HG03457 (cell line): ENCODE measurements around the gene TUBB1.
"Not testable (repeated sequence)": the region's sequence is repeated elsewhere in the genome, so short reads cannot be mapped to it uniquely, and the experiment has no call there.

Experiments used
- ATAC-seq: cut with Tn5 transposase; IDR thresholded peaks from one replicate; pipeline ENCODE4 v1.9.1; 2021; ENCODE audit warnings: moderate number of reproducible peaks; ENCODE audit not compliant: unreplicated experiment

The TUBB1 gene

GRCh38 chr20:59041487-59041886, 22.3 kb downstream of the TUBB1 start:
- not testable (repeated sequence) for ATAC-seq

GRCh38 chr20:59042151-59042795, 23.0 kb downstream of the TUBB1 start, which contains the start of gene PRELID3B:
PRELID3B (minus strand) TSS chr20:59042786; CDS start chr20:59042730, 56 bp downstream.
- ATAC-seq, result peak; percentile 21

- ATAC-seq, result peak; percentile 82
Measured at GRCh38 chr20:59042796-59043631, 23.8 kb downstream of the TUBB1 start.

- ATAC-seq, result no peak
Measured at GRCh38 chr20:59043698-59044097, 24.5 kb downstream of the TUBB1 start.

GRCh38 chr20:59044295-59044694, 25.1 kb downstream of the TUBB1 start:
- ATAC-seq, result no peak

GRCh38 chr20:59044796-59045195, 25.6 kb downstream of the TUBB1 start:
- ATAC-seq, result no peak

GRCh38 chr20:59046862-59047261, 27.6 kb downstream of the TUBB1 start:
- ATAC-seq, result no peak

- ATAC-seq, result no peak
Measured at GRCh38 chr20:59047938-59048680, 28.9 kb downstream of the TUBB1 start.

- no peak for ATAC-seq
Measured at GRCh38 chr20:59048681-59049030, 29.4 kb downstream of the TUBB1 start.

GRCh38 chr20:59050437-59050836, 31.2 kb downstream of the TUBB1 start:
- ATAC-seq, result no peak

- no peak for ATAC-seq
Measured at GRCh38 chr20:59051666-59052185, 32.5 kb downstream of the TUBB1 start.

GRCh38 chr20:59055302-59055701, 36.1 kb downstream of the TUBB1 start:
- no peak for ATAC-seq

- no peak for ATAC-seq
Measured at GRCh38 chr20:59062081-59062480, 42.9 kb downstream of the TUBB1 start.

- ATAC-seq, result no peak
Measured at GRCh38 chr20:59063358-59064213, 44.4 kb downstream of the TUBB1 start.

- no peak for ATAC-seq
Measured at GRCh38 chr20:59064214-59064722, 45.0 kb downstream of the TUBB1 start.

GRCh38 chr20:59068534-59068933, 49.3 kb downstream of the TUBB1 start:
- no peak for ATAC-seq

- no peak for ATAC-seq
Measured at GRCh38 chr20:59069026-59069425, 49.8 kb downstream of the TUBB1 start.

GRCh38 chr20:59071216-59071615, 52.0 kb downstream of the TUBB1 start:
- no peak for ATAC-seq

- no peak for ATAC-seq
Measured at GRCh38 chr20:59073582-59073981, 54.4 kb downstream of the TUBB1 start.

- ATAC-seq, result no peak
Measured at GRCh38 chr20:59074456-59074855, 55.2 kb downstream of the TUBB1 start.
